Superior temporal gyrus (tissue), 1 donor: Measurements from ENCODE around the gene HMX1.

ENCODE experiments used
- DNase-seq: peaks from one replicate; pipeline ENCODE4 v3.0.0-alpha.2; 2016; ENCODE audit errors: extremely low spot score

Gene HMX1

DNA sequence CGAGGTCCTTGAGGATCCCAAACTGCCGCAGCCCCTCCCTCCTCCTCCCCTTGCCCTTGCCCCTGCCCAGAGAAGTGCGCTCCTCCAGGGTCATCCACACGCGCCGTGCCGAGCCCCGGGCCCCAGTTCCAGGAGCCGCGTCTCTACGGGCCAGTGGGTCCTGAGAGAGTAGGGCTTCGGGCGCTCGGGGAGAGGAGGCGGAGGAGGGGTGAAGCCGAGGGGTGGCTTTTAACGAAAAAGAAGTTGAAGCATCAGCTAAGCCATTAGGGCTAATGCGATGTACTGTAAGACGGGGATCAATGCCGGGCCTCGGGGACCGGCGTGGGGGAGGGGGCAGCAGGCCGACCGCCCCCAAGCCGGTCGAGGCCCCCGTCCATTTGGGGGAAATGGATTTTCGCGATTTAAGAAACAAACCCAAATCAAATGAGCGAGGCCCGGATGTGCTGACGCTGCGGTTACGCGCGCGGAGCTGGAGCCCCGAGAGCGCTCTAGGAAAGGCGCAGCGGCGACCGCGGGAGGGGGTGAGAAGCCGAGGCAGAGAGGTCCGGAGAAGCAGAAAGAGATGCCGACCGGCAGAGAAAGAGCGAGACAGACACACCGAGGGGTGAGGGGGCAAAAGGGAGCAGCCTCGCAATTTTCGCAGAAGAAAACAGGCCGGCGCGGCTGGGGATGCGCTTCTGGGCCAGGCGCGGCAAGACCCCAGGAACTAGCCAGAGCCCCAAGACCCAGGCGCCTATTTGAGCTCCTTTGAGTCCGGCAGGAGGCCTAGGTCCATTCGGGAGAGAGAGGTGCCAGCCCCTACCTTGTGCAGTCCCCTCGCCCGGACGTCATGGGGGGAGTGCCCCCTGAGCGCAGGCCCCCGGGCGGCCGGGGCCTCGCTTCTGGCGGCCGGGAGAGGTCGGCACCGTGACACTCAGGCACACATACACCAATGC, 13.6 kb downstream of the HMX1 start:
- DNase-seq = no peak

DNA sequence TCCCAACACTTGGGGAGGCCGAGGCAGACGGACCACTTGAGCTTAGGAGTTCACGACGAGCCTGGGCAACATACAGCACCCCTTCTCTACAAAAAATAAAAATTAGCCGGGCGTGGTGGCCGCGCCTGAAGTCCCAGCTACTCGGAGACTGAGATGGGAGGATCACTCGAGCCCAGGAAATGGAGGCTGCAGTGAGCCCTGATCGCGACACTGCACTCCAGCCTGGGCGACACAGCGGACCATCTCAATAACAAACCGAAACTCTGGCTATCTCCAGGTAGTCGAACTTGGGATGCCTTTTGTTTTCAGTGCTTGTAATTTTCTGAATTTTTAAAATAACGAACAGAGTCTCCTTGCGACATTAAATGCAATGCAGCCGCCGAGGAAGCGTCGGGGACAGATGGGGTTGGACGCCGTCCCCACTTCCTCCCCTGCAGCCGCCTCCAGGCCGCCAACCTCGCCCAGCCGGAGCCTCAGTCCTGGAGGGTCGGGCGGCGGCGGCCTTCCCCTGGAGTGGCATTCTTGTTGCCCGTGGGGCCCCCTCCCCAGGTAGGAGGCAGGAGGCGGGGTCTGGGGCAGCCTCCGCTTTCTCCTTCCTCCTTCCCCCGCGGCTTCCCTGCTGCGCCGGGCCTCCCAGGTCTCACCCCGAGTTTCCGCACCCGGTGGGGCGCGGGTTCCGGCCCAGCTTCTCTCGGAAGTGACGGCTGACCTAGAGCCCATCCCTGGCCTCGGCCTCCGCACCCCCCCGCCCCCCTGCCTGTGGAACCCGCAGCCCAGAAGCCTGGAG, 14.6 kb downstream of the HMX1 start:
- DNase-seq = no peak

DNA sequence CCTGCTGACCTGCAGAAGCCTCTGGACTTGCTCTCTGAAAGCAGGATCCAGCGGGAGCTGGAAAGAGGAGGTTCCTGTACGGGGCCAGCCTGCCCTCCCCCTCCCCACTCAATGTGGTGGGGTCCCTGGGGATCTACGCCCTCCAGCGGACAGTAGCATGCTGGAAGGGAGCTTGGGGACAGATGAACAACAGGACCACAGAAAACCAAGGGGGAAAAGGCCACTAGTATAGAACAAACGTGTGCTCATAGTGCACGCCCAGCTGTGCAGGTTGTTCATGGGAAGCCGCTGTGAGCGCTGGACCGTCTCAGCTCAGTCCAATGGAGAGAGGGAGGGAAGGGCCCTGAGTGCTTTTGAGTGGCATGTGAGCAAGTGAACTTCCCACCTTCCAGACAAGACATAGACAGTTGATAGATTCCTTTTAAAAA, 15.8 kb downstream of the HMX1 start:
- DNase-seq = no peak

DNA sequence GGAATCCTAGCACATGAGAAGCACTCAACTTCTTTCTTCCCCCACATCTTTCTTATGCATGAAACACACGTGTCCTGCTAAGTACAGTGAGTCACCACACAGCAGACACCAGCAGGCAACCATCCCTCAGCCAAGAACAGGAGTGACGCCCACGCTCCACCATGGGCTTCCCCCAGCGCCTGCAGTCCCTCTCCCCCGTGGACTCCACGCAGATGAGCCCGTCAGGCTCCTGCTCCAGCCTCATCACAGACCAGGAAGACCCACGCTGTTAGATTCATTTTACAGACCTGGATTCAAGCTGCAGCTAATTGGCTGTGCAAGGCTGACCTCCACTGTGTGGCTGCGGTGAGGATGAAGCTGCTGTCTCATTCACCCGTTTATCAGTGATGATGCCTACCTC, 16.7 kb downstream of the HMX1 start:
- DNase-seq = peak; percentile 16

DNA sequence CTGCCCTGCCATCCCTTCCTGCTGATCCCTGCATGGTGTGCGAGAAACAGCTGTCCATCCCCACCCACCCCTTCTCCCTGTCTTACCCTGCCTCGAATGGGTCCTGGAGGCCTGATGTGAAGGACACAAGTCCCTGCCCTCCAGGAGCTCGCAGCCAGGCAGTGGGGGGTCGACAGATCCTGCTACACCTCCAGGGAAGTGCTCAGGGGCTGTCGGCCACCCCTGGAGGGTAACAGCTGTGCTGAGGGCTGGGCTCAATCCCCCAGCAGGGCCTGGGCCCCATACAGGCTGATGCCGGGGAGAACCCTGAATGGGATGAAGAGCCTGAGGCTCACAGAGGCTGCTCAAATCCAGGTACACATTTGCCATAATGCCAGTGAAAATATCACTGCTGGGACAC, 17.6 kb downstream of the HMX1 start:
- DNase-seq = no peak

DNA sequence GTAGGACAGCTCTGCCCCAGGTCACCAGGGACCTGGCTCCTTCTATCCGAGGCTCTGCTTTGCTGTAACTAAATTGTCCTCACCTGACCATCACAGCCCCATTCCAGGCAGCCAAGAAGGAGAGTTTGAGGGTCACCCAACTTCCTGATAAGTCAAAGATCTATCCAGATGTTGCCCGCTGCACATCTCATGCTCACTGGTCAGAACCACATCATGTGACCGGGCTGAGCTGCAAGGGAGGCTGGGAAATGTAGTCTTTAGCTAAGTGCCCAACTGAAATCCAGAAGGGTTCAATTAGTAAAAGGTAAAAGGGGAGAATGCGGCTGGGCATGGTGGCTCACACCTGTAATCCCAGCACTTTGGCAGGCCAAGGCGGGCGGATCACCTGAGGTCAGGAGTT, 18.4 kb downstream of the HMX1 start:
- DNase-seq = no peak

DNA sequence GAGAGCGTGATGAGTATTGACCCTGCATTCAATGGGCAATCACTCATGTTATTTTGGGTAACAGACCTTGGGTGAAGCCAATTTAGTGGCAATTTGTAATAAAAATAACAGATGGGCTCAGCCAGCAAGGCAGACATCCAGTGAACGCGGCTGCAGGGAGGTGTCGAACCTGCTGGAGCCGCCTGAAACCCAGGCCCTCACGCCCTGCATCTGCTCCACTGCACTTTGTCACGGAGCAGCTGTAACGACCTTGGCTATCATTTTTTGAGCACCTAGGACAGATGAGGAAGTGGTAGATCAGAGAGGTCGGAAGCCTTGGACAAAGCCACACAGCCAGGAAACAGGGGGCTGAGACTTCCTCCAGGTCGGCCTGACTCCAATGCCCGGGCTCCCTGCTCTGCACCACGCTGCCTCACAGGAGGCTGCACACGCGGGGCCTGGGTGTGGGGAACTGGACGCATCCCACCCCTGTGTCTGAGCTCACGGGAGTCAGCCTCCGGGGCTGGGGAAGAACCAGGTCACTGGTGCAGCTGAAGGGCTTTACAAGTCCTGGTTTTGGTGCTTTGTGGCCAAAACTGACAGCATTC, 19.4 kb downstream of the HMX1 start:
- no peak for DNase-seq

DNA sequence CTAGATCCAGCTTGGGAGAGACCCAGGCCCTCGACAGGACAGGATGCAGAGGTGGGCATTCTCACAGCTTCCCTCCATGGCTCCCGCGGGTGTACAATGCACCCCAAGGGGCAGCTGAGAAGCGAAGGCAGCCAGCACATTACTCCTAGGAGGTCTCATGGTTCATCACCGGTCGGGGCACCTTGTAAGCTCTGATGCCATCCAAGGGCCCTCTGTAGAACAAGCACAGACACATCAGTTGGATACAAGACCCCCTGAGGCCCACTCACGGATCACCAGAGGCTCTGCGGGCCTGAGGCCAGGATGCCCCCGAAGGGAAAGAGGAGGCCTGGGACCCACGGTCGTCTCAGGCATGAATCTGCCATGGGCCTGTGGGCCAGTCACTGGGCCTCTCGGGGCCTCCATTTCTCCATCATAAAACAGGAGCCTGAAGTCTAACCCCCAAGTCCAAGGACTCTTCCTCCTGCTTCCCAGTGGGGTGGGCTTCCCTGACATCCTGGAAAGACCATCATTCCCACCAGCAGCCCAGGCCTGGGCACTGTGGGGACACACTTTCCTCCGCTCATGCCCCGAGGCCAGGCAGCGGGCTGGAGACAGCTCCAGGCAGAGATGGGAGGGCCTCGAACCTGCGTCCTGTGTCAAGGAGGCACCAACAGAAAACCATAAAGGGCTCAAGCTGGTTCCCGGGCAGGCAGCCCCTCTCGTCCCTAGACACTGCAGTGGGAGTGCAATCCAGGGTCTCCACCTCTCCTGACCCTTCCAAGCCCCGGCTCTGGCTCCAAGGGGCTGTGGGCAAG, 20.1 kb downstream of the HMX1 start:
- no peak for DNase-seq

DNA sequence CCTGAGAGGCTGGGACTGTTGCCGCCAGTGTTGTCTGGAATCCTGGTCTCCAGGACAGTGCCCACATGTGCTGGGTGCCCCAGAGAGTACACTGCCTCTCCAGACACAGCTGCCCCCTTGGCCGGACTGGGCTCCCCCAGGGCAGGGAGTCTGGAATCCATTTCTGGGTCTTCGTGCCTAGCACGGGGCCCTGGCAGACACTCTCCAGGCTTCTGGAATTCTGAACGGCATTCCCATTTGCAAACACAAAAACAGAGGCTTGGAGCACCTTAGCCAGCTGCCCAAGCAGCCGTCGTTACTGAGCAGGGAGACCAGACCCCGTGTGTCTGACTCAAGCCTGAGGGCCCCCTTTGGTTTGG, 20.8 kb downstream of the HMX1 start:
- DNase-seq = no peak

DNA sequence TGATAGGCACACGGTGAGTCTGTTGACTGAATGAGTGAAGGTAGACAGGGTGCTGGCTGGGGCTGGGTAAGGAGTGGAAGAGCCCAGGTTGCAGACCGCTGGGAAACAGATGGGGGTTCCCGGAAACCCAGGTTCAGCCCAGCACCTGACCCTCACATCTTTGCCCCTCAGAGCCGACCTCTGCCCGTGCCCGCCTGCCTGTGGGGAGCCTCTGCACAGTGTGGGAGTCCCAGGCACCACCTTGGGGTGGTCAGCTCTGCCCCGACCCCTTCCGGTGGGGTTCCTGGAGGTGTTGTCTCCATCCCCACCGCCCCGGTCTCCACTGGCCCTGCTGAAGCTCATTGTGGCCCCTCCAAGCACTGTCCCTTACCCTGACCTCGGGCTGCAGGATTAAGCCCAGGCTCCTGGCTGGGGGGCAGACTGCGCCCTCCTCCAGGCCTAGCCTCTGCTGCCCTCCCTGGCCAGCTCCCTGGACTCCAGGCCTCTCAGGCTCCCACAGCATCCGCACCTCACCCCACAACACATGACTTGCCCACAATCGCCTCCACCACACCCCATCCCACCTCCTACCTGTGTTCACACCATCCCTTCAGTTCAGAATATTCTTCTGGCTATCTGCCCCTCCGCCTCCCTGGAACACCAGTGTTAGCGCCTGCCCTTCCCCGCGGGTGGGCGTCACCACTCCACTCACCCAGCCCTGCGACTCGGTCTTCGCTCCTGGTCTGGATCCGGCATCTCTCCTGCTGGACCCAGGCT, 21.4 kb downstream of the HMX1 start:
- DNase-seq = no peak

DNA sequence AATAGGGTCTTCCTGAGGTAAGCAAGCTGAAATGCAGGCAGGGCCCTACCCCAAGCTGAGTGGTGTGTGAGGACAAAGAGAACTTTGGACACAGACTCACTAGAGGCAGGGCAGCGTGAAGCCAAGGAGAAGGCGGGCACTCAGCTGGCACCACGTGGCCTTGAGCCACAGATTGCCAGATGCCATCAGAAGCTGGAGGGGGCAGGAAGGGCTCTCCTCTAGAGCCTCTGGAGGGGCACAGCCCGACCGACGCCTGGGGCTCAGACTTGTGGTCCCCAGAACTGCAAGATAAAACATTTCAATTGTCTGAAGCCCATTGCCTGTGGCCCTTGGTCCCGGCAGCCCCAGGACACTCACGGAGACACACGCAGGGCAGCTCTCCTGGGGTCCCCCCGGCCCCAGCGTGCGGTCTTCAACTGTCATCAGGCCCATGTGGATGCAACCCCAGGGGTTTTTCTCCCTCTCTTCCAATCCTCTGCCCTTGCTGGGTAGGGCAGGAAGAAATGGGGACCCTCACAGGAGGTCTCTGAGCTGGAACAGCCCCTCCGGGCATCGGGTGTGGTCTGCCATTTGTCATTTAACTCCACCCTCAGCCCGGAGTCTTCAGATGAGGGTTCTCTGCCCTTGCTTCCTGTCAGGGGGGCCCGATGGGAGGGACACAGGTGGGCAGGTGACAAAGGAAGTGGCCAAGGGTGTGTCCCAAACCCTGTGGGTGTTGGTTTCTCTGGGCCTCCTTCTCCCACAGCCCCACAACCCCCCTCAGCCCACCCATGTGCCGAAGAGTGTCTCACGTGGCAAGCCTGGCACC, 22.2 kb downstream of the HMX1 start:
- DNase-seq = no peak

DNA sequence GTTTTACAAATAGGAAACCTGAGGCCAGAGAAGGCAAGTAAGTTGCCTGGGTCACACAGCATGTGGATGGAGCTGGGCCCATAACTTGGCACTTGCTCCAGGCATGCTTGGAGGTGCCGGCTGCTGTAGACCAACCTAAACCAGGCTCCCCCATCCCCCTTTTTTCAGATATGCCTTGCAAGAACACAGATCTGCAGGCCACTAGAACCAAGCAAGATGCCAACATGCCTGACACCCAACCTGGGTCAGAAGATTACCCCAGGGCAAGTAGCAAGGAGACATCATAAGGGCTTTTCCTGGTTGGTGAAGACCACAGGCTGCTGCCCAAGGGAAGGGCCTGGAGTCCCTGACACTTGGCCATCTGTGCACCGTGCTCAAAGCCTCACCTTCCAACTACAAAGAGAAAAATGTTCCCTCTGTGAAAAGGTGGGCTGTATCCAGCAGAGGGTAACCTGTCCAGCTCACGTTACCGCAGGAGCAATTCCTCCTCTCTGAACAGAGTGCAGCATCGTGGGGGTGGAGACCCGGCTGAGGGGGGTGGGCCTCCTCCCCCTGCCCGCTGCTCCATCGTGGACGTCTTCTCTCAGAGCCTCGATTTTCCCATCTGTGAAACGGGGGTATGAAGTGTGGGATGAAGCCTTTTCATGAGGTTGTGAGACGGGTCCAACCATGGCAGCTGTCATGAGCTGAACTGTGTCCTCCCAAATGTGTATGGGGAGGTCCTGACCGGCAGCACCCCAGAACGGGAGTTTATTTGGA, 23.0 kb downstream of the HMX1 start:
- no peak for DNase-seq

DNA sequence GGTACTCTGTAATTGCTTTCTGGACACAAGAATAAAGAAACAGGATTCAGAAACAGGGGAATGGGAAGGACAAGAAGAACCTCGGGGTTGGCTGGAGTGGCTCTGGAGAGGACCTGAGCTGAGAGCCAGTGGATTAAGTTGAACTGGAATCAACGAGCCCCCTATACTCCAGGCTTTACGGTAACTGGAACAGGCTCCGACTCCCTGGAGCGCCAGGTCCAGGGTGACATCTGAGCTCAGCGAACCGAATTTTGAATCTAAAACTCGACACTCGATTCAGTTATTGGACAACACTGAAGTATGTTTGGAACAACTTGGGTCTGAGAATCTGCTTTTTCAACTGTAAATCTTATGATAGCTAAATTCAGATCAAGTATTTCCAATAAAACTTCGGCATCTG, 23.9 kb downstream of the HMX1 start:
- DNase-seq = no peak

DNA sequence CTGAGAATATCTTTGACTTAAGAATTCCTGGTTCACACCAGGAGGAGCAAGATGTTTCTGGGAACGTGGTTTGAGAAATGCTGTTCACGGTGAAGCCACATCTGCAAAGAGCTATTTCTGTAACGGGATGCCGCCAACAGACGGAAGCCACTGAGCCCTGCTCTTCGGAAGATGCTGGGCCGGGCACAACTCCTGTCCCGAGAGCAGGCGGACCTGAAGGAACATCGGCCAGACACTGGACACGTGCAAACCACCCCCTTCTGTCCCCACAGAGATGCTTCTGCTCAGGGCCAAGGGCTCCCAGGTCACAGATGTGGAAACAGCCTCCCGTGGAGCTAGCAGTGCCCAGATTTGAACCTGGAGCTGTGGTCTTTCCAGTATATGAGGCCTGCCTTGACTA, 24.3 kb downstream of the HMX1 start:
- no peak for DNase-seq

DNA sequence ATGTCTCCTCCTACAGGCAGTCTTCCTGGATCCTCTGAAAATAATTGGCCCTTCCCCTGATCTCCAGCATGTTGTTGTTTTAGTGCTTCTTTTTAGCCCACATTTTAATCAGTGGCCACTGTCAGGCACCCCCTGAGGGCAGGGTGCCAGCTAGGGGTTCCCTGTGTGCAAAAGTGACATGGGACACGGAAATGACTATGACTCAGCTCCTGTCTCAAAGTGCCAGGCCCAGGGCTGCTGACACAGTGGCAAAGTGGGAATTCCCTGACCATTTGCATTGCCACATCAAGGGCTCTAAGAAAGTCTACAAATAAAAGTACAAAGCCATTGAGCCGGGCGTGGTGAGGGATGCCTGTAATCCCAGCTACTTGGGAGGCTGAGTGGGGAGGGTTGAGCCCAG, 24.8 kb downstream of the HMX1 start:
- DNase-seq = no peak

DNA sequence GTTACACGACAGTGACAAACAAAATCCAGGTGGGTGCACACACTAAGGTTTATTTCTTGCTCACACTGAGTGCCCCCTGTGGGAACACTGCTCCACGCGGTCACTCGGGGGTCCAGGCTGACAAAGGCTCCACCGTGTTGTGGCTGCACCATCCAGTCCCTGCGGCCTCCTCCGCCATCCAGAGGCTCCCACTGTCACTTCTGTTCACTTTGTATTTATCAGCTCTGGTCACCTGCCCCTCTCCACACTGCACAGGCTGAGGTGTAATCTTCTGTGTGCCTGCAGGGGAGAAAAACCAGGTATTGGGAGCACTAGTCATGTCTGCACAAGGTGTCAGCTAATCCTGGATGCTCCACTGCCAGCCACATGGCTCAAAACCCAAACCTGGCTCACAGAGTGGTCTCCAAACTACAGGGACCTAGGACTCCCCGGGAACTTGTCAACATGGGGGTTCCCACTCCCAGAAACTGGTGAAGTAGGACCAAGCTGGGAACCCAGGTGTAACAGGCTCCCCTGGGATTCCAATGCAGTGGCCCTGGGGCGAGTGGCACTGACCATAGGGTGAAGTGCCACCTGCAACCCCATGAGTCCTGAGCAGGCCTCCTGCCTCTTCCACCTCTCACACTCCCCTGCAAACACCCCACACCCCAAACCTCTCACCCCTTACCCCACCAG, 25.5 kb downstream of the HMX1 start:
- DNase-seq = no peak

DNA sequence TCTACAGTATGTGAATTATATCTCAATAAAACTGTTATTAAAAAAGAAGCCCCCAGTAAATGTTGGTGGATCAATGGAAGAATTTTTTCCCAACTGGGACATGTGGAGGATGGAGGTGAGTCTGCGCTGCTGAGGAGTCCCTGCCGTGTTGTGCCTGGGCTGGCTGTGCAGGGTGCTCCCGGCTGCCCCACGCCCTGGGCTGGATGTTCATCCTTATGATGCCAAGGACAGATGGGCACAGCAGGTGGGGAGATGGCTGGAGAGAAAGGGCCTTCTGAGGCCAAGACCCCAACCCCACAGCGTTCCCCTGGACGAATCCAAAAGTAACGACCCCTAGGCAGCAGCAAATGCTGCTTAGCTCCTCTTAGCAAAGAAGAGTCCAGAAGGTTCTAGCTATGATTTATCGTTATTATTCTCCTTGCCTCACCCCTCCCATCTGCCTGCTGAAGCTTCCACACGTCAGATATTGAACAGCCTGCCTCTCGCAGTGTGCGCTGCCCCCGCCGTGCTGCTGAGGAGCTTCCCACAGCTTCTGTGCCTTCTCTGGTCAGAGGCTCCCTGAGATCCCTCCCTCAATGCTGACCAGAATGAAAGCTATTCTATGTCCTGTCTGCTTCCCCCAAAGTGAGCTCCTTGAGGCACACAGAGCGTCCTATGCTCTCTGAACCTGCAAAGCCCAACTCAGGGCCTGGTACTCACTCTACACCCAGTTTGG, 26.5 kb downstream of the HMX1 start:
- DNase-seq = no peak

DNA sequence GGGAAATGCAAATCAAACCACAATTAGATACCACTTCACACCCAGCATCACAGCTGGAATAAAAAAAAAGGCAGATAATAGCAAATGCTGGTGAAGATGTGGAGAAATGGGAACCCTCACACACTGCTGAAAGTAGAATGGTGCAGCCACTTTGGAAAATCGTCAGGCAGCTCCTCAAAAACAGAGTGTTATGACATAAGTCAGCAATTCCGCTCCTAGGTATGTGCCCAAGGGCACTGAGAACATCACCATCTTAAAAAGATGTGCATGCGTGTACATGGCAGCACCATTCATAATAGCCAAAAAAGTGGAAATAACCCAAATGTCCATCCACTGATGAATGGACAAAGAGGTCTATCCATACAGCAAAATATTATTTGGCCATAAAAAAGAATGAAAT, 28.0 kb downstream of the HMX1 start:
- no peak for DNase-seq
